OCI-LY7 (cell line): ENCODE results near the gene SPTSSA. TPM values are rescaled to one million over a fixed set of nuclear protein-coding genes. Genes with fewer than 3 reads are reported as not detected.

ENCODE experiments used
- BruUV-seq: library from RNA; stranded (reverse); fragments of 400-500 nt; replicated peaks from 2 replicates; lab custom pipeline; 2021; lab: Mats Ljungman, UMichigan
- CTCF ChIA-PET: fragments of 300-600 bp; sonication (Branson Sonifier 250); formaldehyde crosslinking; loops from one replicate; lab custom pipeline; 2022; ENCODE audit warnings: antibody characterized with exemption; ENCODE audit not compliant: unreplicated experiment; lab: Charles Lee
- POLR2A ChIA-PET: fragments of 300-600 bp; sonication (Branson Sonifier 250); formaldehyde crosslinking; loops from one replicate; lab custom pipeline; 2022; ENCODE audit warnings: antibody characterized with exemption; lab: Charles Lee
- DNase-seq: peaks from one replicate; pipeline ENCODE4 v3.0.0-alpha.2; 2015; ENCODE audit warnings: low spot score
- H2AFZ ChIP-seq: fragments of 200-600 bp; sonication (generic), shearing (Covaris generic); 2 replicates; pipeline ENCODE4 v1.6.1; 2014; ENCODE audit warnings: mild to moderate bottlenecking, antibody characterized with exemption, low read length, moderate library complexity
- H3K27ac ChIP-seq: fragments of 200-600 bp; sonication (generic); 2 replicates; pipeline ENCODE4 v1.5.1; 2014; ENCODE audit warnings: mixed run types, low read depth, mild to moderate bottlenecking, moderate library complexity, low read length, inconsistent platforms; ENCODE audit not compliant: poor library complexity, severe bottlenecking
- H3K36me3 ChIP-seq: fragments of 200-600 bp; sonication (generic); 2 replicates; pipeline ENCODE4 v1.6.1; 2014; ENCODE audit warnings: mild to moderate bottlenecking, antibody characterized with exemption, low read length, moderate library complexity, mixed read lengths; ENCODE audit not compliant: insufficient read depth
- H3K4me1 ChIP-seq: fragments of 200-600 bp; sonication (generic); 2 replicates; pipeline ENCODE4 v1.5.1; 2014; ENCODE audit warnings: mild to moderate bottlenecking, low read length; ENCODE audit not compliant: insufficient read depth, poor library complexity, severe bottlenecking
- H3K4me2 ChIP-seq: fragments of 200-600 bp; sonication (generic); 2 replicates; pipeline ENCODE4 v1.6.1; 2014; ENCODE audit warnings: mild to moderate bottlenecking, low read length
- H3K4me3 ChIP-seq: fragments of 200-600 bp; sonication (generic); 2 replicates; pipeline ENCODE4 v1.5.1; 2014; ENCODE audit warnings: mild to moderate bottlenecking, low read depth, low read length; ENCODE audit not compliant: poor library complexity, severe bottlenecking
- H3K79me2 ChIP-seq: fragments of 200-600 bp; sonication (generic); 2 replicates; pipeline ENCODE4 v1.6.1; 2016; ENCODE audit warnings: low read depth, mild to moderate bottlenecking, low read length, moderate library complexity, mixed read lengths; ENCODE audit not compliant: insufficient read depth
- H3K9me2 ChIP-seq: fragments of 200-600 bp; sonication (generic); 2 replicates; pipeline ENCODE4 v1.6.1; 2016; ENCODE audit warnings: mild to moderate bottlenecking, low read length, mixed read lengths; ENCODE audit not compliant: insufficient read depth
- H3K9me3 ChIP-seq: fragments of 200-600 bp; sonication (generic); 2 replicates; pipeline ENCODE4 v1.6.1; 2014; ENCODE audit warnings: mild to moderate bottlenecking, mixed run types, low read length, mixed read lengths
- H4K20me1 ChIP-seq: fragments of 200-600 bp; sonication (generic); 2 replicates; pipeline ENCODE4 v1.6.1; 2014; ENCODE audit warnings: mild to moderate bottlenecking, antibody characterized with exemption, low read length, moderate library complexity, mixed read lengths; ENCODE audit not compliant: insufficient read depth
- EZH2phosphoT487 ChIP-seq: fragments of 200-600 bp; sonication (generic); IDR thresholded peaks from 2 replicates; pipeline ENCODE4 v1.6.1; 2018; ENCODE audit warnings: low read depth, borderline replicate concordance, mild to moderate bottlenecking, mixed run types, antibody characterized with exemption, low read length, moderate library complexity, mixed read lengths
- intact Hi-C: fragments of 100-400 bp; cut with micrococcal nuclease; formaldehyde crosslinking; loops from one replicate; pipeline ENCODE4 v1.10.0; 2022; ENCODE audit not compliant: unreplicated experiment
- total RNA-seq, 2 experiments: library from RNA; depleted of rRNA in 1 of 2; stranded (reverse); fragments of >200 nt in 1 of 2; shearing (Covaris generic) in 1 of 2; gene quantifications; 2 replicates each; pipeline ENCODE4 v1.2.3, GENCODE V29; 2014 to 2022
- TF ChIP-seq, protein P1 (sequence below): fragments of 200-600 bp; sonication (generic); conservative IDR thresholded peaks from 2 replicates; pipeline ENCODE4 v1.5.1; 2014; ENCODE audit warnings: mild to moderate bottlenecking, antibody characterized with exemption, low read length, moderate library complexity, mixed read lengths

The SPTSSA gene
- total RNA-seq, 2 experiments from 2014 or later, result 8.7 to 19.0 TPM

DNA sequence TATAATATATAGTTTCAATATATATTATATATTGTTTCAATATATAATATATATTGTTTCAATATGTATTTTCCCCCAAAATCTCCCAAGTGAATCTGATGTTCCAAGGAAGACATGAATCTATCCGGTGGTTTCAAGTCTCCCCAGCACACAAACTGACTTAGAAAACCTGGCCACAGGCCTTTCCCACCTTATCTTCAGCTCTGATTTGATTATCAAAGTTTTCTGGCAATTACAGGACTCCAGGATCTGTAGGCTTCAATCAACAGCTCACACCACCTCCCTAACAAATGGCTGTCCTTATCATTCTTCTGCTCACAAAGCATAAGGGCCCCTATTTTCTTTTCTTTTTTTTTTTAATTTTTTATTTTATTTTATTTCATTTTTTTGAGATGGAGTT is 22.7 kb upstream of the SPTSSA start:
- intact Hi-C loops, result no loop called here
- H3K9me2 ChIP-seq, result no peaks in the 10 kb centered on the region
- H3K27ac ChIP-seq, result no peak overlapping the region
- no peaks in the 10 kb centered on the region for H3K9me3 ChIP-seq
- no TSS peak for BruUV-seq
- H3K4me3 ChIP-seq, result no peak overlapping the region
- H2AFZ ChIP-seq, result no peak overlapping the region
- H3K36me3 ChIP-seq, result no peaks in the 10 kb centered on the region
- CTCF ChIA-PET, result no interaction called here
- no peaks in the 10 kb centered on the region for H3K4me1 ChIP-seq
- no peak overlapping the region for H3K4me2 ChIP-seq
- no peaks in the 10 kb centered on the region for H4K20me1 ChIP-seq
- no peak for TF ChIP-seq EZH2phosphoT487
- TF ChIP-seq, protein P1, sequence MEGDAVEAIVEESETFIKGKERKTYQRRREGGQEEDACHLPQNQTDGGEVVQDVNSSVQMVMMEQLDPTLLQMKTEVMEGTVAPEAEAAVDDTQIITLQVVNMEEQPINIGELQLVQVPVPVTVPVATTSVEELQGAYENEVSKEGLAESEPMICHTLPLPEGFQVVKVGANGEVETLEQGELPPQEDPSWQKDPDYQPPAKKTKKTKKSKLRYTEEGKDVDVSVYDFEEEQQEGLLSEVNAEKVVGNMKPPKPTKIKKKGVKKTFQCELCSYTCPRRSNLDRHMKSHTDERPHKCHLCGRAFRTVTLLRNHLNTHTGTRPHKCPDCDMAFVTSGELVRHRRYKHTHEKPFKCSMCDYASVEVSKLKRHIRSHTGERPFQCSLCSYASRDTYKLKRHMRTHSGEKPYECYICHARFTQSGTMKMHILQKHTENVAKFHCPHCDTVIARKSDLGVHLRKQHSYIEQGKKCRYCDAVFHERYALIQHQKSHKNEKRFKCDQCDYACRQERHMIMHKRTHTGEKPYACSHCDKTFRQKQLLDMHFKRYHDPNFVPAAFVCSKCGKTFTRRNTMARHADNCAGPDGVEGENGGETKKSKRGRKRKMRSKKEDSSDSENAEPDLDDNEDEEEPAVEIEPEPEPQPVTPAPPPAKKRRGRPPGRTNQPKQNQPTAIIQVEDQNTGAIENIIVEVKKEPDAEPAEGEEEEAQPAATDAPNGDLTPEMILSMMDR, result no peak
- DNase-seq, result no peak
- no peaks in the 10 kb centered on the region for H3K79me2 ChIP-seq
- POLR2A ChIA-PET, result no interaction called here

- intact Hi-C loops, result no loop called here
- Histone ChIP-seq H4K20me1 (no peaks in the 10 kb centered on the region), H3K4me2 (no peak overlapping the region), H3K79me2 (no peaks in the 10 kb centered on the region), H3K9me2 (no peaks in the 10 kb centered on the region), H2AFZ (no peak overlapping the region), H3K36me3 (no peaks in the 10 kb centered on the region), H3K4me3 (no peak overlapping the region), H3K4me1 (no peaks in the 10 kb centered on the region), H3K27ac (no peak overlapping the region), H3K9me3 (no peaks in the 10 kb centered on the region)
- BruUV-seq, result no TSS peak
- DNase-seq, result no peak
- TF ChIP-seq, protein P1, result no peak
- no peak for TF ChIP-seq EZH2phosphoT487
- ChIA-PET POLR2A (interaction anchor here (0.6 to 2.6 kb wide), 4 partner anchors 13 to 642 kb away, joined by 3 to 10 read pairs (median 6); no protein-coding TSS in a partner anchor), CTCF (no interaction called here)
These were observed 20.4 kb upstream of the SPTSSA start for GRCh38 chr14:34482463-34482862.

GRCh38 chr14:34479694-34480093 is 17.7 kb upstream of the SPTSSA start:
- Histone ChIP-seq H2AFZ (no peak overlapping the region), H3K9me3 (no peaks in the 10 kb centered on the region), H3K36me3 (no peaks in the 10 kb centered on the region), H3K9me2 (no peaks in the 10 kb centered on the region), H3K4me2 (no peak overlapping the region), H3K79me2 (no peaks in the 10 kb centered on the region), H3K4me3 (no peak overlapping the region), H4K20me1 (no peaks in the 10 kb centered on the region), H3K4me1 (no peaks in the 10 kb centered on the region), H3K27ac (no peak overlapping the region)
- POLR2A ChIA-PET, result interaction anchor here (0.6 to 1.2 kb wide), 4 partner anchors 21 to 219 kb away, joined by 3 to 5 read pairs (median 4); no protein-coding TSS in a partner anchor
- BruUV-seq, result no TSS peak
- intact Hi-C loops, result no loop called here
- no peak for DNase-seq
- CTCF ChIA-PET, result no interaction called here
- no peak for TF ChIP-seq EZH2phosphoT487
- TF ChIP-seq, protein P1, result no peak
